ENCODE results near the gene EML1.

The EML1 gene

GRCh38 chr14:99908653-99909250, 115.5 kb downstream of the EML1 start:
- no peak for DNase-seq

- DNase-seq: no peak
Measured at GRCh38 chr14:99909513-99910064, 116.4 kb downstream of the EML1 start.

GRCh38 chr14:99910337-99911309, 117.4 kb downstream of the EML1 start:
- DNase-seq: no peak

- DNase-seq: no peak
Measured at GRCh38 chr14:99915305-99916090, 122.3 kb downstream of the EML1 start.

- DNase-seq: no peak
Measured at GRCh38 chr14:99916091-99916383, 122.8 kb downstream of the EML1 start.

GRCh38 chr14:99918781-99919180, 125.6 kb downstream of the EML1 start:
- no peak for DNase-seq

- no peak for DNase-seq
Measured at GRCh38 chr14:99921425-99921824, 128.2 kb downstream of the EML1 start.

GRCh38 chr14:99924379-99924778, 131.2 kb downstream of the EML1 start:
- DNase-seq: no peak

GRCh38 chr14:99925471-99925870, 132.3 kb downstream of the EML1 start:
- no peak for DNase-seq

GRCh38 chr14:99928963-99929362, 135.8 kb downstream of the EML1 start:
- DNase-seq: no peak

- no peak for DNase-seq
Measured at GRCh38 chr14:99929601-99930000, 136.4 kb downstream of the EML1 start.

- DNase-seq: no peak
Measured at GRCh38 chr14:99930420-99931274, 137.4 kb downstream of the EML1 start.

GRCh38 chr14:99931308-99931707, 138.1 kb downstream of the EML1 start:
- no peak for DNase-seq

- DNase-seq: no peak
Measured at GRCh38 chr14:99936056-99936455, 142.8 kb downstream of the EML1 start.

- DNase-seq: no peak
Measured at GRCh38 chr14:99936738-99937474, 143.7 kb downstream of the EML1 start.

GRCh38 chr14:99937475-99938244, 144.4 kb downstream of the EML1 start:
- DNase-seq: no peak

- no peak for DNase-seq
Measured at GRCh38 chr14:99938376-99938775, 145.2 kb downstream of the EML1 start.

- DNase-seq: no peak
Measured at GRCh38 chr14:99938896-99939295, 145.7 kb downstream of the EML1 start.

- no peak for DNase-seq
Measured at GRCh38 chr14:99939421-99939820, 146.2 kb downstream of the EML1 start.

GRCh38 chr14:99940064-99940463, 146.9 kb downstream of the EML1 start:
- DNase-seq: no peak

GRCh38 chr14:99941211-99941610, 148.0 kb downstream of the EML1 start:
- DNase-seq: no peak
